ENCODE measurements around the gene DEFB132.

DNA sequence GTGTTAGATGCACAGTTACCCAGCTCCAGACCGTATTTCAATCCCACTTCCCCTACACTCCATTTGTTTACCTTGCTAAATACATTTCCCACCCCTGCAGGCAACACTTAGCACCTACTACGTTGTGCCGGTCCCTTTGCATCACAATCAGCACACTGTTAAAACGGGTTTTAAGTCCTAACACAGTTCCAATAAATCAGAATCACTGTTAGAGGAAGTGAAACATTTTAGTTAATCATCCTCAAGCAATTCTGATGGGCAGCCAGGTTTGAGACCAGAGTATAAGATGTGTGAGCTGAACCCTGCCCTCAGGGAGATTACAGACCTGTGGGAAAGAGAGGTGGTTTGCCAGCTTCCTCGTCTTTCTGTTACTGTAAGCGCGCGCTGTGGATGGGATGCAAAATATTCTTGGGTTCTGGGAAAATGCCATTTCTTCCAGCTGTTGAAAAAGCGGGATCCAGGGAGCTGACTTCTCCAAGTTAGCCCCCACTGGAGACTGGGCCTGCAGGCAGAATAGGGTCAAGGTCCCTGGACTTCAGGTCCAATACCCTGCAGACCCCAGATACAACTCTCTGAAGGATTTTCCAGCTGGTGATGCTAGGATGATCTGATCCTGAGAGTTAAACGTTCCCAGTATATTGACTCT is 42.9 kb downstream of the DEFB132 start:
- TF ChIP-seq POLR2A (IDR thresholded peaks at IDR 0.05; ENCODE audit: low read depth, low read length) (no peak), POLR2AphosphoS5 (IDR thresholded peaks at IDR 0.05; ENCODE audit: low read depth, low read length) (no peak), TAF1 (IDR thresholded peaks at IDR 0.05; ENCODE audit: low read depth, low read length) (no peak), SPI1 (IDR thresholded peaks at IDR 0.05; ENCODE audit: low read depth, low read length) (peak; percentile 91), POU2F2 (IDR thresholded peaks at IDR 0.05; ENCODE audit: low read depth, low read length) (no peak)
